ENCODE measurements around the gene SLC48A1.

Gene SLC48A1

DNA sequence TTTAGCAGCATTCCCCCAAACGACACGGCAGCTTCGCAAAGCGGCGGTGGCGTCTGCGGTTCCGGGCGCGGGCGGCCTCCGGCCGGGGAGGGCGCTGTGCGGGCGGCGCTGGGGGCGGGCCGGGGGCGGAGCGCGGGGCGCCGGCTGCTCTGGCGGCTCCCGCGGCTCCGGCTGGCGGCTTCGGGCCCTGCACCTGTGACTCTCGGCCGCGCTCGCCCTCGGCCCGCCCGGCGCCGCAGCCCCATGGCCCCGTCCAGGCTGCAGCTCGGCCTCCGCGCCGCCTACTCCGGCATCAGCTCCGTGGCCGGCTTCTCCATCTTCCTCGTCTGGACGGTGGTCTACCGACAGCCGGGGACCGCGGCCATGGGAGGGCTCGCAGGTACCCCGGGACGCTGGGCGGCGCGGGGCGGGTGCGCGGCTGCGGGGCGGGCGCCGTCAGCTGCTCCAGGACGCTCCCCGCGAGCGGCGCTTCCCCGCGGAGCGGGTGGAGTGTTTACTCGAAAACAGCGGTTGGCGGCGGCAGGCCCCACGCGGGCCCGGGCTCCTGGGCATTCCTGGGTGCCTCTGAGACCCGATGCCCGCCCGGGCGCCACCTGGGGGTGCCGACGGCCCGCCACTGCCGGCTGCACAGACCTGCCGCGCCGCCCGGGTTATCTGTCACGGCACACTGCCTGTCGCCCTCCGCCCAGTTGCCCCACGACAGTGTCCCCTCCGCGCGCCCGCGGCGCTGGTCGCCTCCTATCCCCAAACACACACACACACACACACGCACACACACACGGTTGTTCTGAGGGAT is at the start of gene SLC48A1:
Gene SLC48A1 (plus strand): TSS at position 177 of the 796 bp plus-strand sequence. CDS start 67 bp downstream, at position 244.
- peak in 2 of 3 donors; percentile 47 to 65 for DNase-seq (ENCODE audit: low read depth in 3 of 3)

DNA sequence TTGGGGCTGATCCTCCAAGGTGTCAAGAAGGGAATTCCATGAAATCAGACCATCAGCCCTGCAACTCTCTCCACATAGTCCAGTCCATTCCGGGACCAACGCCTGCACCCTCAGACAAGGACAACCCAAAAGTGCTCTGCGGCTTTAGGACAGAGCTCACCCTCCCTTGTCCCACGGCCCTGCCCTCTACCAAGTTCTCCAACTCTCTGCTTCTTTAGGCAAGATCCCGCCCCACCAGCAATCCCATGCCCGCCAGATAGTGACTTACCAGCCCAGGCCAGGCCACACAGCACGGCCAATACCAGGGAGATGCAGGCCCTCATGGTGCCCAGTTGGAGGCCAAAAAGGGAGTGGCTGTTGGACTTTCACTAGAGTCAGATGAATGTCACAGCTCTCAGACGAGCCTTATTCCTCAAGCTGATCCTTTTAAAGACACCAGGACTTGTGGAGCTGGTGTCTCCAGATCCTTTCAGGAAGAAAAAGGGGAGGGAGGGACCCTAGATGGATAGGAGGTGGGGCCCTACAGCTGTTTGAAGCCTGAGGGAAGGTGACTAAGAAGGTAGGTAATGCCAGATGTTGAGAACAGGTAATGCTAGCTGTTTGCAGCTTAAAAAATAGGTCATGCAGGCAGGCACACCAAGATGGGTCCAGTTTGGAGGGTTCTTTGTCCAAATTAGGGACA is 47.8 kb upstream of the SLC48A1 start, which contains the start of gene ENDOU:
Gene ENDOU (minus strand): TSS at position 400 of the 682 bp plus-strand sequence. CDS start 77 bp downstream, at position 323.
- DNase-seq (ENCODE audit: low read depth in 3 of 3) = no peak

- DNase-seq (ENCODE audit: low read depth in 3 of 3) = no peak
Measured at GRCh38 chr12:47725893-47726292, 47.1 kb upstream of the SLC48A1 start.

- DNase-seq (ENCODE audit: low read depth in 3 of 3) = no peak
Measured at GRCh38 chr12:47729233-47729632, 43.8 kb upstream of the SLC48A1 start.

GRCh38 chr12:47730341-47730744 is 42.7 kb upstream of the SLC48A1 start:
- DNase-seq (ENCODE audit: low read depth in 3 of 3) = no peak

- no peak for DNase-seq (ENCODE audit: low read depth in 3 of 3)
Measured at GRCh38 chr12:47731723-47732122, 41.3 kb upstream of the SLC48A1 start.

DNA sequence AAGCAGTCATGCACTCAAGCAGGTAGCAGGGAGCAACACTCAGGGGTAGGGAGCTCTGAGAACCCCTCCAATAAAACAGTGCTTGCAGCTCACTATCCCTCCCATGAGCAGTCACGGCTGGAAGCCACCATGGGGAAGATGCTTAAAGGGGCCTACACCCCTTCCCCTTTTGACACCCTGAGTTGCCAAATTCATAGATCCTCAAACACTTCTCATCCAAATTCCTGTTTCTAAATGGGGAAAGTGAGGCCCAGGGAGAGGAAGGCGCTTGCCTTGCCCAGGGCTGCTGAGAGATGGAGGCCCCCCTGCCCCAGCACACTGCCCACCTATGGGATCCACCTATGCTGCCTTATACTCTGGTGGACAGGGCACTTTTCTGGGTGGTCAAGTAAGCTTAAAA is 40.5 kb upstream of the SLC48A1 start:
- DNase-seq (ENCODE audit: low read depth in 3 of 3) = no peak

- DNase-seq (ENCODE audit: low read depth in 3 of 3) = no peak
Measured at GRCh38 chr12:47733142-47733541, 39.9 kb upstream of the SLC48A1 start.

- DNase-seq (ENCODE audit: low read depth in 3 of 3) = no peak
Measured at GRCh38 chr12:47734725-47735480, 38.1 kb upstream of the SLC48A1 start.

DNA sequence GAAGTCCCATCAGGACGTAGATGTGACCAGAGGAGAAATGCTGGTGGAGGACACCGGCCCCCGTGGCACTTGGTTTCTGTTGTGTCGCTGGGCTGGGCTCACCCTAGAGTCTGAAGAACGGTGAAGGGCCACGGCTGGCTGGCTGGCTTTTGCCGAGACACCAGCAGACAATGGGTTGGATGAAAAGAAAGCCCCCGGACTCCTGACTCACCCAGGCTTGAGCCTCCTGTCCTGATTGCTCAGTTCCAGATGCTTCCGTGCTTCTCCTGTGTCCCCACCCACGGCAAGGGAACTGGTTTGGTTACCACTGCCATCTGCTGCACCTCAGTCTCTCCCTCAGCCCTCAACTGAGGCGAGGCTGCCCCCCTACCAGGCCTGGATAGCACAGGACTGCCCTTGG is 37.4 kb upstream of the SLC48A1 start:
- no peak for DNase-seq (ENCODE audit: low read depth in 3 of 3)

GRCh38 chr12:47736216-47736615 is 36.8 kb upstream of the SLC48A1 start:
- no peak for DNase-seq (ENCODE audit: low read depth in 3 of 3)

DNA sequence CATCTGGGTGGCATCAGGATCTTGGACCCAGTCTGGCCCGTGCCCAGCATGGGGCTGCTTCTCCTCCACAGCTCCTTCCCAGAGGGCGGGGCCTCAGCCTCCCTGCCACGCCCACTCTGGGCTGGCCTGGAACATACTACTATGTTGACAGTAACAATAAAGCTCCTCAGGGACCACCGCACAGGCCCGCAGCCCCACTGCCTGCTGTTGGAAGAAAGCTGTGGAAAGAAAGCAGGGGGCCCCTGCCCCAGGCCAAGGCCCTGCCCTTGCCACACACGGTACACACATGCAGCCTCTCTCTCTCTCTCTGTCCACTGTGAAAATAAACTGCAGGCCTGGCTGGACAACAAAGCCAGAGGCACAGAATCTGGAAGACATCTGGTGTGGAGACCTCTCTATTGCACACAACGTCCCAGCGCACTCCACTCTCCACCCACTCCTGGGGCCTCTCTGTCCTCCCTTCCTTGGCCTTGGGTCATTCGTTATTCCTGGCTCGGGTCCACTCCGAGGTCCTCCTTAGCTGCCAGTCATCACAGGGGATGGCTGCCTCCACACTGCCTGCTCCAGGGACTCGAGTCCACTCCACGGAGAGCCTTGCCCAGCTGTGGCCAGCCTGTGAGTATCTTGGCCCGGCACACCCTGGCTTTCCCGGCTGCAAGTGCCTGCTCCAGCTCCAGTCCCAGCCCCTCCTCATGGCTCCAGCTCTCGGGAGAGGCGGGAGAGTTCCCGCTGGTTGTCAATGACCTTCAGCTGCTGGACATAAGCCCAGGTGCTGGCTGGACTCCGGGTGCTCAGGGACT is 36.0 kb upstream of the SLC48A1 start:
- DNase-seq (ENCODE audit: low read depth in 3 of 3) = no peak

GRCh38 chr12:47737936-47738594 is 35.0 kb upstream of the SLC48A1 start:
- no peak for DNase-seq (ENCODE audit: low read depth in 3 of 3)

GRCh38 chr12:47739297-47739696 is 33.7 kb upstream of the SLC48A1 start:
- no peak for DNase-seq (ENCODE audit: low read depth in 3 of 3)

DNA sequence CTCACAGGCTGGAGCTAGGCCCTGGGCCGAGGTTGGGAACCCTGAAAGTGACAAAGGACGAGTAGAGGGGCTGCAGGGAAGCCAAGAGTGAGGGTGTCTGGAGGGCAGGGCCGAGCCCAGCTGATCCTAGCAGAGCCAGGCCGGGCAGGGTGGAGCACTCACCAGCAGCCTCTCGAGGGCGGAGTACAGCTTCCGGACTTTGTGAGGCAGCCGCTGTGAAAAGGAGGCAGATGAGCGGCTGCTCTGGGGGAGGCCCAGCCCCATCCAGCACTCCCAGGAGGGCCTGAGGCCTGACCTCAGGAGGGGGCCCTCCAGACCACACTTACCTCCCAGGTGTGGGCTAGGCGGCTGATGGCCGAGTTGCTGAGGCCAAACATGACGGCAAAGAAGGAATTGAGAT is 33.1 kb upstream of the SLC48A1 start:
- DNase-seq (ENCODE audit: low read depth in 3 of 3) = no peak

- no peak for DNase-seq (ENCODE audit: low read depth in 3 of 3)
Measured at GRCh38 chr12:47740606-47741339, 32.3 kb upstream of the SLC48A1 start.

- peak in 1 of 3 donors; percentile 47 for DNase-seq (ENCODE audit: low read depth in 3 of 3)
Measured at GRCh38 chr12:47741340-47741703, 31.7 kb upstream of the SLC48A1 start.

- DNase-seq (ENCODE audit: low read depth in 3 of 3) = peak; percentile 55 to 65 (median 65)
Measured at GRCh38 chr12:47742253-47742825, 30.7 kb upstream of the SLC48A1 start.

DNA sequence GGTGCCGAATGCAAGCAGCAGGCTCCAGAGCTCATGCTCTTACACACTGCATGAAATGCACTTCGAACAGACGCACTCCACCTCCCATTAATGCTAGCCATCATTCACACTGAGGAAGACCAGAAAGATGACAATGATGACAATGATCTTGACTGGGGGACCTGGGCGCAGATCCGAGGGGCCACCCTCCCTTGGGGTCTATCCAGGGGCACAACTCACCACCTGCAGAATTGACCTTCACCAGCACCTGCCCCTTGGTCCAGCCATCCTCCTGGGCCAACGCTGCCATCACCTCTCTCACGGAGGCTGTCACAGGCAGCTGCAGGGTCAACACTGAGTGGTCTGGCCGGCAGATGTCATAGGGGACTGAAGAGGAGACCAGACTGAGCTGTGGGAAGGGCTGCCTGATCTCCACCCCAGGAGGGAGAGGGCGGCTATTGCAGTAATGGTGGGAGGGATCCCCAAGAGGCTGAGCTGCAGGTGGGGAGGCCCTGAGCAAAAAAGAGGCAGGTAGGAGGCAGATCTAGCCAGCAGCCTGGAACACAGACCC is 29.7 kb upstream of the SLC48A1 start:
- DNase-seq (ENCODE audit: low read depth in 3 of 3) = no peak

Measured in stimulated activated CD4-positive, alpha-beta T cell treated with anti-CD3 and anti-CD28 coated beads, TNF-alpha, amount 100 ng/mL, for 48 hours (primary cell).